LoVo (cell line): ENCODE measurements around the gene ITGA3.

Experiments
- DNase-seq: peaks from one replicate; pipeline ENCODE4 v3.0.0-alpha.2; 2016; ENCODE audit warnings: low spot score

Gene ITGA3

GRCh38 chr17:50110591-50111349 is 54.9 kb downstream of the ITGA3 start:
- DNase-seq, result no peak

GRCh38 chr17:50111673-50112655 is 56.1 kb downstream of the ITGA3 start:
- no peak for DNase-seq

- no peak for DNase-seq
Observed at GRCh38 chr17:50112694-50113093, 56.8 kb downstream of the ITGA3 start.

- DNase-seq, result no peak
Observed at GRCh38 chr17:50113624-50114320, 57.9 kb downstream of the ITGA3 start.

GRCh38 chr17:50114401-50114800 is 58.5 kb downstream of the ITGA3 start:
- DNase-seq, result no peak

- DNase-seq, result no peak
Observed at GRCh38 chr17:50114849-50115357, 59.0 kb downstream of the ITGA3 start.

- no peak for DNase-seq
Observed at GRCh38 chr17:50115756-50116155, 59.8 kb downstream of the ITGA3 start.

- DNase-seq, result peak; percentile 31
Observed at GRCh38 chr17:50117202-50118051, 61.5 kb downstream of the ITGA3 start.

GRCh38 chr17:50118076-50118827 is 62.3 kb downstream of the ITGA3 start:
- no peak for DNase-seq

GRCh38 chr17:50118828-50119218 is 62.9 kb downstream of the ITGA3 start:
- DNase-seq, result no peak

- DNase-seq, result no peak
Observed at GRCh38 chr17:50120475-50121253, 64.8 kb downstream of the ITGA3 start.

GRCh38 chr17:50122945-50123344 is 67.0 kb downstream of the ITGA3 start:
- DNase-seq, result no peak

- DNase-seq, result no peak
Observed at GRCh38 chr17:50123649-50124349, 67.9 kb downstream of the ITGA3 start.

- no peak for DNase-seq
Observed at GRCh38 chr17:50125420-50125997, 69.6 kb downstream of the ITGA3 start.

- DNase-seq, result no peak
Observed at GRCh38 chr17:50127697-50128361, 71.9 kb downstream of the ITGA3 start.

GRCh38 chr17:50128441-50129352 is 72.8 kb downstream of the ITGA3 start:
- no peak for DNase-seq

- no peak for DNase-seq
Observed at GRCh38 chr17:50129353-50129727, 73.4 kb downstream of the ITGA3 start.
